Tibial artery (tissue), 4 donors: ENCODE data around the gene CACNG4.

Experiments
- DNase-seq, 2 donors: peaks; one replicate each; pipeline ENCODE4 v3.0.0-alpha.2; 2019
- H3K27ac ChIP-seq, 2 donors: fragments of 200-600 bp; sonication (generic) in 1 of 2; 1 replicate in 1 of 2; 2 replicates in 1 of 2; pipeline ENCODE4 v1.5.1; 2018 to 2019; ENCODE audit warnings: mild to moderate bottlenecking in 1 of 2
- H3K27me3 ChIP-seq, 2 donors: fragments of 200-600 bp; sonication (generic) in 1 of 2; one replicate each; pipeline versions ENCODE4 v1.5.1 to v1.6.0; 2016 to 2019
- H3K36me3 ChIP-seq, 3 donors: fragments of 200-600 bp; sonication (generic) in 2 of 3; one replicate each; pipeline ENCODE4 v1.5.1; 2016 to 2019; ENCODE audit warnings: mild to moderate bottlenecking in 2 of 3
- H3K4me1 ChIP-seq, 4 donors: fragments of 200-600 bp; sonication (generic) in 2 of 4; 1 replicate in 3 of 4; 2 replicates in 1 of 4; pipeline ENCODE4 v1.5.1; 2016 to 2019
- H3K4me3 ChIP-seq, 2 donors: fragments of 200-600 bp; sonication (generic) in 1 of 2; 1 replicate in 1 of 2; 2 replicates in 1 of 2; pipeline ENCODE4 v1.5.1; 2018 to 2019; ENCODE audit warnings: mild to moderate bottlenecking in 2 of 2
- H3K9me3 ChIP-seq, 3 donors: fragments of 200-600 bp; sonication (generic) in 1 of 3; one replicate each; pipeline ENCODE4 v1.5.1; 2016 to 2019
- CTCF ChIP-seq, 2 experiments: fragments of 200-600 bp in 1 of 2; fragments of 450-650 bp in 1 of 2; IDR thresholded peaks; one replicate each; pipeline ENCODE4 v1.5.1; 2017 to 2019; ENCODE audit warnings: antibody characterized with exemption in 2 of 2, mild to moderate bottlenecking in 1 of 2, moderate library complexity in 1 of 2
- intact Hi-C: fragments of 100-400 bp; cut with DNase I; formaldehyde crosslinking; loops from one replicate; pipeline ENCODE4 v1.15.0; 2023; ENCODE audit warnings: low total_unique reads

CACNG4 gene

GRCh38 chr17:66929591-66929990 is 34.9 kb upstream of the CACNG4 start:
- H3K4me3 ChIP-seq: no peak overlapping the region
- intact Hi-C loops: no loop called here
- no peaks in the 10 kb centered on the region for H3K9me3 ChIP-seq
- no peak overlapping the region for H3K27ac ChIP-seq
- no peaks in the 10 kb centered on the region for H3K36me3 ChIP-seq
- no peak for TF ChIP-seq CTCF (IDR thresholded peaks at IDR 0.05)
- H3K27me3 ChIP-seq: peaks cover 0 to 12% of the 10 kb centered on the region in 2 donors
- DNase-seq: no peak
- no peaks in the 10 kb centered on the region for H3K4me1 ChIP-seq

DNA sequence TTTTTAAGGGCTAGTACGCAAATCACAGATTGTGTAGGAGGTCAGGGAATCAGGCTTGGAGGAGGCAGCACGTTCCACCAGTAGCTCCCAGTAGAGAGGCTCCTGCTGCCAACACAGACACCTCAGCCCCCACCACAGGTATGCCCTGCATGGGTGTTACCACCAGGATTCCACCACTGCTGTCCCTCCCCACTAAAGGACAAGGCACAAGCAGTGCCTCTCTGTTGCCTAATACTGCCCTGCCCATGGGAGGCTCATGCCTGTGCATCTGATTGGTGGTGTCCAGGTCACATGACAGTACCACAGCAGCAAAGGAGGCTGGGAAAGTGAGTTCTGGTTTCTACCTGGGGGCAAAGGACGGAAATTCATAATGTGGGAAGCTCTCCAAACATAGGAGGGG is 33.6 kb upstream of the CACNG4 start:
- no peaks in the 10 kb centered on the region for H3K4me1 ChIP-seq
- DNase-seq: no peak
- H3K27me3 ChIP-seq: peaks cover 0 to 12% of the 10 kb centered on the region in 2 donors
- no peak overlapping the region for H3K27ac ChIP-seq
- TF ChIP-seq CTCF (IDR thresholded peaks at IDR 0.05): no peak
- H3K9me3 ChIP-seq: no peaks in the 10 kb centered on the region
- no peaks in the 10 kb centered on the region for H3K36me3 ChIP-seq
- intact Hi-C loops: no loop called here
- H3K4me3 ChIP-seq: no peak overlapping the region

GRCh38 chr17:66932311-66932710 is 32.2 kb upstream of the CACNG4 start:
- TF ChIP-seq CTCF (IDR thresholded peaks at IDR 0.05): no peak
- intact Hi-C loops: no loop called here
- no peak for DNase-seq
- H3K36me3 ChIP-seq: no peaks in the 10 kb centered on the region
- no peaks in the 10 kb centered on the region for H3K9me3 ChIP-seq
- H3K4me3 ChIP-seq: no peak overlapping the region
- no peaks in the 10 kb centered on the region for H3K4me1 ChIP-seq
- peaks cover 0 to 13% of the 10 kb centered on the region in 2 donors for H3K27me3 ChIP-seq
- no peak overlapping the region for H3K27ac ChIP-seq

DNA sequence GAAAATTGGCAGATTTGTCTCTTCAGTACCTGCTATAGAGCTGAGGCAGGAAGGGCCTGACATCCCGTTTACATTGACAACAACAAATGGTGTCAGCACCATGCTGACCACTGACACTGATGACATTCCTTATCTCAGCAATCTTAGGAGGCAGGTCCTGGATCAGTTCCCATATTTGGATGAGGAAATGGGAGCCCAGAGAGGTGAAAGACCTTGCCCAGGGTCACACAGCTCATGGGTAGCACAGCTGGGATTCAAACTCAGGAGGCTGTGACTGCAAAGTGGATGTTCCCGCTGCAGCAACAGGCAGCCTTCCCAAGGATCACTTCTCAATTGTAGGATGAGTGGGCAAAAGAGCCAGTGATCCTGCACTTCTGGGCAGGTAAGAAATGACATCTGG is 30.5 kb upstream of the CACNG4 start:
- TF ChIP-seq CTCF (IDR thresholded peaks at IDR 0.05): no peak
- intact Hi-C loops: no loop called here
- Histone ChIP-seq H3K4me1 (no peaks in the 10 kb centered on the region), H3K36me3 (no peaks in the 10 kb centered on the region), H3K4me3 (no peak overlapping the region), H3K27ac (no peak overlapping the region), H3K9me3 (no peaks in the 10 kb centered on the region), H3K27me3 (peaks cover 0 to 22% of the 10 kb centered on the region in 2 donors)
- DNase-seq: no peak

- intact Hi-C loops: no loop called here
- H3K4me1 ChIP-seq: no peaks in the 10 kb centered on the region
- H3K4me3 ChIP-seq: no peak overlapping the region
- H3K9me3 ChIP-seq: no peaks in the 10 kb centered on the region
- H3K27ac ChIP-seq: no peak overlapping the region
- H3K27me3 ChIP-seq: peaks cover 0 to 36% of the 10 kb centered on the region in 2 donors
- DNase-seq: no peak
- no peaks in the 10 kb centered on the region for H3K36me3 ChIP-seq
- no peak for TF ChIP-seq CTCF (IDR thresholded peaks at IDR 0.05)
Measured at GRCh38 chr17:66935717-66936116, 28.8 kb upstream of the CACNG4 start.

GRCh38 chr17:66938656-66939055 is 25.9 kb upstream of the CACNG4 start:
- no peaks in the 10 kb centered on the region for H3K4me1 ChIP-seq
- H3K27ac ChIP-seq: no peak overlapping the region
- H3K36me3 ChIP-seq: no peaks in the 10 kb centered on the region
- TF ChIP-seq CTCF (IDR thresholded peaks at IDR 0.05): no peak
- peaks cover 0 to 47% of the 10 kb centered on the region in 2 donors for H3K27me3 ChIP-seq
- no peaks in the 10 kb centered on the region for H3K9me3 ChIP-seq
- intact Hi-C loops: no loop called here
- DNase-seq: no peak
- H3K4me3 ChIP-seq: no peak overlapping the region
